Liver (tissue), 3 donors: ENCODE data around the gene GAPDH.
"Not testable (repeated sequence)": the region's sequence is repeated elsewhere in the genome, so short reads cannot be mapped to it uniquely, and the experiment has no call there.

Source experiments
- CTCF ChIP-seq: fragments of 150-350 bp; IDR thresholded peaks from 2 replicates; pipeline ENCODE4 v1.5.1; 2017; ENCODE audit warnings: improper control_type of control experiment, low read depth, low read length; ENCODE audit not compliant: missing input control
- FOXA1 ChIP-seq: IDR thresholded peaks from 2 replicates; pipeline ENCODE4 v1.6.1; 2016; ENCODE audit warnings: antibody characterized with exemption
- RAD21 ChIP-seq, 2 donors: IDR thresholded peaks; 2 replicates each; pipeline ENCODE4 v1.6.1; 2016; ENCODE audit warnings: antibody characterized with exemption in 2 of 2, mild to moderate bottlenecking in 2 of 2
- RXRA ChIP-seq, 2 donors: IDR thresholded peaks; 2 replicates each; pipeline ENCODE4 v1.6.1; 2017 to 2018; ENCODE audit warnings: antibody characterized with exemption in 2 of 2, mild to moderate bottlenecking in 1 of 2
- TF ChIP-seq, protein P1 (sequence below): IDR thresholded peaks from 2 replicates; pipeline ENCODE4 v1.6.1; 2016; ENCODE audit warnings: antibody characterized with exemption
- donor health status: healthy.
- donor health status: healthy.

DNA sequence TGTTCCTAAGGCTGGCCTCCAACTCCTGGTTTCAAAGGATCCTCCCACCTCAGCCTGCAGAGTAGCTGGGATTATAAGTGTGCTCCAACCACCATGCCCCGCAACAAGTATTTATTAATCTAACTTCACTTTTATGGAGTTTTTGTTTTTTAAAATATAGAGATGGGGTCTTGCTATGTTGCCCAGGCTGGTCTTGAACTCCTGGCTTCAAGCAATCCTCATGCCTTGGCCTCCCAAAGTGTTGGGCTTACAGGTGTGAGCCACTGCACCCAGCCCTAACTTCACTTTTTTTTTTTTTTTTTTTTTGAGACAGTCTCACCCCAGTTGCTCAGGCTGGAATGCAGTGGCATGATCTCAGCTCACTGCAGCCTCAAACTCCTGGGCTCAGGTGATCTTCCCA, 43.6 kb upstream of the GAPDH start:
- TF ChIP-seq CTCF; RAD21 (IDR thresholded peaks at IDR 0.05); RXRA (IDR thresholded peaks at IDR 0.05); FOXA1: not testable (repeated sequence)
- TF ChIP-seq, protein P1, sequence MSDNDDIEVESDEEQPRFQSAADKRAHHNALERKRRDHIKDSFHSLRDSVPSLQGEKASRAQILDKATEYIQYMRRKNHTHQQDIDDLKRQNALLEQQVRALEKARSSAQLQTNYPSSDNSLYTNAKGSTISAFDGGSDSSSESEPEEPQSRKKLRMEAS, result not testable (repeated sequence)
